Body of pancreas (tissue), 4 donors: ENCODE measurements around the gene KRTAP10-2. TPM values are rescaled to one million over a fixed set of nuclear protein-coding genes. Genes with fewer than 3 reads are reported as not detected.
"Not testable (repeated sequence)": the region's sequence is repeated elsewhere in the genome, so short reads cannot be mapped to it uniquely, and the experiment has no call there.

Experiments used
- ATAC-seq: fragments of 150-250 bp; one replicate; pipeline ENCODE4 v1.9.1; 2016
- DNase-seq, 4 donors: peaks; one replicate each; pipeline ENCODE4 v3.0.0-alpha.2; 2019
- H3K27ac ChIP-seq, 4 donors: fragments of 200-600 bp; sonication (generic); 1 replicate in 3 of 4; 2 replicates in 1 of 4; pipeline versions ENCODE4 v1.5.1 to v1.6.1; 2016 to 2019; ENCODE audit warnings: mild to moderate bottlenecking in 1 of 4, mixed read lengths in 1 of 4, moderate library complexity in 1 of 4
- H3K27me3 ChIP-seq, 2 donors: fragments of 200-600 bp; sonication (generic); one replicate each; pipeline ENCODE4 v1.6.0; 2016; ENCODE audit warnings: mild to moderate bottlenecking in 1 of 2
- H3K36me3 ChIP-seq, 2 donors: fragments of 200-600 bp; sonication (generic); replicated peaks in 1 of 2; 2 replicates each; pipeline ENCODE4 v1.5.1; 2016; ENCODE audit warnings: low read depth in 2 of 2; ENCODE audit not compliant: insufficient read depth in 1 of 2
- H3K4me1 ChIP-seq: fragments of 200-600 bp; sonication (generic); one replicate; pipeline ENCODE4 v1.6.0; 2016
- H3K4me3 ChIP-seq, 2 donors: fragments of 200-600 bp; sonication (generic); 1 replicate in 1 of 2; 2 replicates in 1 of 2; pipeline ENCODE4 v1.5.1; 2016 to 2019
- H3K9me3 ChIP-seq, 3 donors: fragments of 200-600 bp; sonication (generic); 1 replicate in 2 of 3; 2 replicates in 1 of 3; pipeline ENCODE4 v1.5.1; 2016
- CTCF ChIP-seq, 7 experiments: fragments of 450-650 bp in 4 of 7; fragments of 200-600 bp in 3 of 7; sonication (generic) in 3 of 7; IDR thresholded peaks; one replicate each; pipeline ENCODE4 v1.5.1; 2016 to 2019; ENCODE audit warnings: antibody characterized with exemption in 7 of 7
- POLR2A ChIP-seq, 3 donors: fragments of 450-650 bp; IDR thresholded peaks; one replicate each; pipeline ENCODE4 v1.6.1; 2016; ENCODE audit warnings: antibody characterized with exemption in 3 of 3, mild to moderate bottlenecking in 2 of 3
- WGBS, 2 donors: methylation state at CpG; one replicate each; pipeline ENCODE4 v1.1.5; 2017; 5-methylcytosine and 5-hydroxymethylcytosine counted together
- intact Hi-C: fragments of 100-400 bp; cut with DNase I; formaldehyde crosslinking; loops from one replicate; pipeline ENCODE4 v1.15.1; 2023
- total RNA-seq, 2 donors: library from RNA; depleted of rRNA; stranded (reverse); fragments of >200 nt; gene quantifications; one replicate each; pipeline ENCODE4 v1.1.0, GENCODE V29; 2016

Gene KRTAP10-2
- total RNA-seq, 2 donors from 2014 or later = not detected

GRCh38 chr21:44581158-44581557, 29.9 kb upstream of the KRTAP10-2 start:
- Histone ChIP-seq H3K4me1 (no peaks in the 10 kb centered on the region), H3K4me3 (no peak overlapping the region), H3K27me3 (no peaks in the 10 kb centered on the region), H3K9me3 (peaks cover 0 to 3% (median 0%) of the 10 kb centered on the region in 3 donors), H3K36me3 (no peaks in the 10 kb centered on the region), H3K27ac (no peak overlapping the region)
- WGBS, 2 donors = 74 to 84% methylated on average over 3 of the region's 3 CpGs
- TF ChIP-seq CTCF (IDR thresholded peaks at IDR 0.05) (no peak), POLR2A (IDR thresholded peaks at IDR 0.05) (no peak)
- intact Hi-C loops = no loop called here
- DNase-seq (no peak), ATAC-seq (no peak)

- DNase-seq, H3K4me1 ChIP-seq, H3K27ac ChIP-seq, intact Hi-C loops, H3K9me3 ChIP-seq, H3K27me3 ChIP-seq, H3K36me3 ChIP-seq, ATAC-seq, H3K4me3 ChIP-seq: not testable (repeated sequence)
- 20 to 40% methylated on average over 11 to 18 of the region's 19 CpGs for WGBS, 2 donors
Measured at GRCh38 chr21:44580231-44580821, 29.0 kb upstream of the KRTAP10-2 start, which contains the start of gene KRTAP10-5. TSS of gene KRTAP10-5 (minus strand) at chr21:44580604. CDS start at chr21:44580578, 26 bp downstream.

- TF ChIP-seq CTCF (IDR thresholded peaks at IDR 0.05) (no peak), POLR2A (IDR thresholded peaks at IDR 0.05) (no peak)
- intact Hi-C loops = no loop called here
- Histone ChIP-seq H3K4me1 (no peaks in the 10 kb centered on the region), H3K9me3 (peaks cover 0 to 3% (median 0%) of the 10 kb centered on the region in 3 donors), H3K27ac (no peak overlapping the region), H3K4me3 (no peak overlapping the region), H3K27me3 (no peaks in the 10 kb centered on the region), H3K36me3 (no peaks in the 10 kb centered on the region)
- 32 to 46% methylated on average over 4 to 7 of the region's 7 CpGs for WGBS, 2 donors
- DNase-seq (no peak), ATAC-seq (no peak)
Measured at GRCh38 chr21:44579833-44580144, 28.5 kb upstream of the KRTAP10-2 start.

- no peaks in the 10 kb centered on the region for H3K36me3 ChIP-seq
- H3K27ac ChIP-seq = no peak overlapping the region
- DNase-seq (no peak), ATAC-seq (no peak)
- intact Hi-C loops = no loop called here
- peaks cover 0 to 3% (median 0%) of the 10 kb centered on the region in 3 donors for H3K9me3 ChIP-seq
- TF ChIP-seq POLR2A (IDR thresholded peaks at IDR 0.05) = no peak
- no peak for TF ChIP-seq CTCF (IDR thresholded peaks at IDR 0.05)
- peaks cover 0 to 3% of the 10 kb centered on the region in 2 donors for H3K27me3 ChIP-seq
- 74 to 79% methylated on average over 9 to 19 of the region's 22 CpGs for WGBS, 2 donors
- H3K4me3 ChIP-seq = no peak overlapping the region
- no peaks in the 10 kb centered on the region for H3K4me1 ChIP-seq
Measured at GRCh38 chr21:44579056-44579832, 27.9 kb upstream of the KRTAP10-2 start.

- ATAC-seq = no peak
- Histone ChIP-seq H3K9me3 (peaks cover 0 to 3% (median 0%) of the 10 kb centered on the region in 3 donors), H3K27me3 (peaks cover 0 to 4% of the 10 kb centered on the region in 2 donors), H3K36me3 (no peaks in the 10 kb centered on the region), H3K4me1 (no peaks in the 10 kb centered on the region), H3K27ac (no peak overlapping the region), H3K4me3 (no peak overlapping the region)
- DNase-seq = no peak
- 78 to 85% methylated on average over 4 to 16 of the region's 17 CpGs for WGBS, 2 donors
- no peak for TF ChIP-seq CTCF (IDR thresholded peaks at IDR 0.05)
- TF ChIP-seq POLR2A (IDR thresholded peaks at IDR 0.05) = no peak
- intact Hi-C loops = no loop called here
Measured at GRCh38 chr21:44578371-44579055, 27.2 kb upstream of the KRTAP10-2 start.
